ENCODE measurements around the gene ATP10D. TPM values are rescaled to one million over a fixed set of nuclear protein-coding genes. Genes with fewer than 3 reads are reported as not detected.

The ATP10D gene
- total RNA-seq, 1 donor from 2014 or later = 12.9 TPM

DNA sequence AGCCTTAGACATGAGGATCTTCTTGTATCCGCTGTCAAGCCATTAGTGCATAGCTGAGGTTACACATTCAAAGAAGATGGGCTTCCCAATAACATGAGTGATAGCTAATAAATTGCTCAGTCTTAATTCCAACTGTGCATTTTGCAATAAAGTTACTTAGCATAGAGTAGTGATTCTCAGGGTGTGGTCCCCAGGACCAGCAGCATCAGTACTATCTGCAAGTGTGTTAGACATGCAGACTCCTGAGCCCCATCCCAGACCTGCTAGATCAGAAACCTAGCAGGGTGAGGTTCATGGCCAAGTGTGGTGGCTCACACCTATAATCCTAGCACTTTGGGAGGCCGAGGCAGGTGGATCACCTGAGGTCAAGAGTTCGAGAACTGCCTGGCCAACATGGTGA is 20.1 kb downstream of the ATP10D start:
- Mint-ChIP-seq H3K27me3 (ENCODE audit: unreplicated experiment) (no peaks in the 10 kb centered on the region), H3K4me1 (ENCODE audit: low read depth, unreplicated experiment) (no peaks in the 10 kb centered on the region), H3K4me3 (ENCODE audit: unreplicated experiment) (no peak overlapping the region), H3K27ac (ENCODE audit: unreplicated experiment) (no peak overlapping the region), H3K9me3 (ENCODE audit: unreplicated experiment) (no peaks in the 10 kb centered on the region), H3K36me3 (ENCODE audit: unreplicated experiment) (no peaks in the 10 kb centered on the region)
- no peak for DNase-seq
- TF ChIP-seq, protein P1, sequence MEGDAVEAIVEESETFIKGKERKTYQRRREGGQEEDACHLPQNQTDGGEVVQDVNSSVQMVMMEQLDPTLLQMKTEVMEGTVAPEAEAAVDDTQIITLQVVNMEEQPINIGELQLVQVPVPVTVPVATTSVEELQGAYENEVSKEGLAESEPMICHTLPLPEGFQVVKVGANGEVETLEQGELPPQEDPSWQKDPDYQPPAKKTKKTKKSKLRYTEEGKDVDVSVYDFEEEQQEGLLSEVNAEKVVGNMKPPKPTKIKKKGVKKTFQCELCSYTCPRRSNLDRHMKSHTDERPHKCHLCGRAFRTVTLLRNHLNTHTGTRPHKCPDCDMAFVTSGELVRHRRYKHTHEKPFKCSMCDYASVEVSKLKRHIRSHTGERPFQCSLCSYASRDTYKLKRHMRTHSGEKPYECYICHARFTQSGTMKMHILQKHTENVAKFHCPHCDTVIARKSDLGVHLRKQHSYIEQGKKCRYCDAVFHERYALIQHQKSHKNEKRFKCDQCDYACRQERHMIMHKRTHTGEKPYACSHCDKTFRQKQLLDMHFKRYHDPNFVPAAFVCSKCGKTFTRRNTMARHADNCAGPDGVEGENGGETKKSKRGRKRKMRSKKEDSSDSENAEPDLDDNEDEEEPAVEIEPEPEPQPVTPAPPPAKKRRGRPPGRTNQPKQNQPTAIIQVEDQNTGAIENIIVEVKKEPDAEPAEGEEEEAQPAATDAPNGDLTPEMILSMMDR (IDR thresholded peaks at IDR 0.05; ENCODE audit: partially characterized antibody, unreplicated experiment) = no peak

DNA sequence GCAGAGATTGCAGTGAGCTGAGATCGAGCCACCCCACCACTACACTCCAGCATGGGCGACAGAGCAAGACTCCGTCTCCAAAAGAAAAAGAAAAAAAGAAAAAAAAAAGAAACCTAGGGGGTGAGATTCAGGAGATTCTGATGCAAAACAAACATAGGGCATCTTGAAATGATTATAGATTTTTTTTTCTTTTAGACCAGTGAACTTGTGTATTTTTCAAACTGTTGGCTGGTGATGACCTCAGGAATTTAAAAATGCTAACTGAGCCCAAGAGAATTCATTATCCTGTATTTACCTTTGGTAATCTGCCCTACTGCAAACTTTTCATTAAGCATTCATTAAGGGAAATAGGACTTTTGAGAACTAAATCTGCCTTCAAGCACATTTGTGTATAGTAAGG is 20.6 kb downstream of the ATP10D start:
- H3K4me1 Mint-ChIP-seq (ENCODE audit: low read depth, unreplicated experiment) = no peaks in the 10 kb centered on the region
- H3K4me3 Mint-ChIP-seq (ENCODE audit: unreplicated experiment) = no peak overlapping the region
- H3K27ac Mint-ChIP-seq (ENCODE audit: unreplicated experiment) = no peak overlapping the region
- TF ChIP-seq, protein P1 (IDR thresholded peaks at IDR 0.05; ENCODE audit: partially characterized antibody, unreplicated experiment) = no peak
- no peaks in the 10 kb centered on the region for H3K9me3 Mint-ChIP-seq (ENCODE audit: unreplicated experiment)
- DNase-seq = no peak
- H3K36me3 Mint-ChIP-seq (ENCODE audit: unreplicated experiment) = no peaks in the 10 kb centered on the region
- no peaks in the 10 kb centered on the region for H3K27me3 Mint-ChIP-seq (ENCODE audit: unreplicated experiment)

DNA sequence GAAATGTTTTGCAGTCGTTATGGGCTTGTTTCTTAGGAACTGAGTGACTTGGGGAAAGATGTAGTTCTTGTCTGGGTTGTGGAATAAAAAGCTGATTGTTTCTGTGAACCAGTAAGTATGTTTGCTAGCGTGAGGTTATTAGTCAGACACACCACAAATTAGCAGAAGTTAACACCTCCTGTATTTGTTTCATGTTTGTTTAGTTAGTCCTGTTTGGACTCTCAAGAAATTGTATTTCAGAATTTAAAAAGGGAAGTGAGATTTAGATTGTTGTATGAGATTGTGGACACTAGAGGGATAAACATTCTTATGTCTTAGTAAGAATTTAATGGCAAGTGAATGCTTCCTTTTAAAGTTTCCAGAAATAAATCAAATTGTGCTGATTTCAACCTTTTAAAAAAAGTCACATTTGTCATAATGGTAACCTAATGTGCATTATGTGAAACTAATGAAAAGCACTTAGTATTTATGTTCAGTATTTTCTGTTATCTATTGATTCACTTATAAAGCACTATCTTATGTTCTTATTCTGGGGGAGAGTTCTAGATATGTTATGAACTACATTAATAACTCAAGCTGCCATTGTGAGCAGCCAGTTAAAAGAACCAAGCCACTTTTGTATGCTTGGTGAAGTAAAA is 25.6 kb downstream of the ATP10D start:
- Mint-ChIP-seq H3K27me3 (ENCODE audit: unreplicated experiment) (no peaks in the 10 kb centered on the region), H3K27ac (ENCODE audit: unreplicated experiment) (no peak overlapping the region), H3K4me1 (ENCODE audit: low read depth, unreplicated experiment) (no peaks in the 10 kb centered on the region), H3K4me3 (ENCODE audit: unreplicated experiment) (no peak overlapping the region), H3K36me3 (ENCODE audit: unreplicated experiment) (no peaks in the 10 kb centered on the region), H3K9me3 (ENCODE audit: unreplicated experiment) (no peaks in the 10 kb centered on the region)
- TF ChIP-seq, protein P1 (IDR thresholded peaks at IDR 0.05; ENCODE audit: partially characterized antibody, unreplicated experiment) = no peak
- no peak for DNase-seq

DNA sequence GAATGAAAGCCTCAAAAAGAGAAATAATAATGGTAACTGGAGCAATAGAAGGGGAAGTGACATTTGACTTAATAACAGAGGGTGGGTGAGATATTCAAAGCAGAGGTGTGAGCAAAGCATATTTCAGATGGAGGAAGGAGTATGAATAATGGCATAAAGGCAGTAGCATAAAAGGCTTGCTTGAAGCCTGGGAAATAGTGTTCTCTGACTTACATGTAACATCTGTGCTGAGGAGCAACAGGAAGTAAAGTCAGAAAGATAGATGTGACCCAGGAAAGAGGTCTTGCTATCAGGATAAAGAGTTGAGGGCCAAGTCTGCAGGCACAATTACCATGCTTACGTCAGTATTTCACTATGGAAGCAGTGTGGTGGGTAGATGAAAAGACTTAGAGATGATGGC is 28.4 kb downstream of the ATP10D start:
- TF ChIP-seq, protein P1 (IDR thresholded peaks at IDR 0.05; ENCODE audit: partially characterized antibody, unreplicated experiment) = no peak
- no peaks in the 10 kb centered on the region for H3K27me3 Mint-ChIP-seq (ENCODE audit: unreplicated experiment)
- H3K36me3 Mint-ChIP-seq (ENCODE audit: unreplicated experiment) = no peaks in the 10 kb centered on the region
- H3K4me3 Mint-ChIP-seq (ENCODE audit: unreplicated experiment) = no peak overlapping the region
- no peak for DNase-seq
- no peaks in the 10 kb centered on the region for H3K9me3 Mint-ChIP-seq (ENCODE audit: unreplicated experiment)
- no peaks in the 10 kb centered on the region for H3K4me1 Mint-ChIP-seq (ENCODE audit: low read depth, unreplicated experiment)
- H3K27ac Mint-ChIP-seq (ENCODE audit: unreplicated experiment) = no peak overlapping the region

DNA sequence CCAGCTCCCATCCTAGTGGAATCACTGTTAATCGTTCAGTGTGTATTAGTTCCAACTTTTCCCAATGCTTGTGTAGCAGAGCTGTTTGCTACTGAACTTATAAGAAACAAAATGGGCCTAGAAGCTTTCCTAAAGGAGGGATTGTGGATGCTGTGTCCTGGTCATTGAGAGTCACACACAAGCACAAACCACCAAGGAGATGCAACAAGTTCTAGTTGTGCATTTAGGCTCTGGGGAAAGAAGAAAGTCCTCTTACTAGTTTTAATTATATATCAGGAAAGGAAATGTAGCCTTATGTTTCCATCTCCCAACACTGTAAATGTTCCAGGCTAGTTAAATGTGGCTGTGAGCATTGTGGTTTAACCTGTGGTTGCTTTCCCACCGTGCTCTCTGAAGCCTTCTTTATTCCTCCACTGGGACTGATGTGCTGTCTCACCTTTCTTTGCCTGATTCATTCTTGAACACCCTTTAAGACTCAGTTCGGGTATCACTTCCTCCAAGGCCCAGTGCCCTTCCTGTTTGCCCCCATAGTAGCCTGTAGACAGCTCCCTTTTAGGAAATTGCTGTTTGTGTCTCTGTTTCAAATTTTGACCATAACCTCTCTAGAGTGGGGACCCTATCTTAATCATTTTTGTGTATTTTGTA is 34.3 kb downstream of the ATP10D start:
- no peaks in the 10 kb centered on the region for H3K27me3 Mint-ChIP-seq (ENCODE audit: unreplicated experiment)
- no peaks in the 10 kb centered on the region for H3K9me3 Mint-ChIP-seq (ENCODE audit: unreplicated experiment)
- TF ChIP-seq, protein P1 (IDR thresholded peaks at IDR 0.05; ENCODE audit: partially characterized antibody, unreplicated experiment) = no peak
- H3K27ac Mint-ChIP-seq (ENCODE audit: unreplicated experiment) = no peak overlapping the region
- no peaks in the 10 kb centered on the region for H3K4me1 Mint-ChIP-seq (ENCODE audit: low read depth, unreplicated experiment)
- no peaks in the 10 kb centered on the region for H3K36me3 Mint-ChIP-seq (ENCODE audit: unreplicated experiment)
- no peak overlapping the region for H3K4me3 Mint-ChIP-seq (ENCODE audit: unreplicated experiment)
- no peak for DNase-seq
